ENCODE measurements around the gene RNF138. TPM values are rescaled to one million over a fixed set of nuclear protein-coding genes. Genes with fewer than 3 reads are reported as not detected.
A peak's percentile ranks its signal among the peaks of the same experiment; 100 is the strongest.

The RNF138 gene
- total and polyA plus RNA-seq, 10 of the 15 experiments (the other 5 are each of a cell fraction or from before 2014, with no cell fraction given), result 24.2 to 75.2 (median 40.1) TPM

DNA sequence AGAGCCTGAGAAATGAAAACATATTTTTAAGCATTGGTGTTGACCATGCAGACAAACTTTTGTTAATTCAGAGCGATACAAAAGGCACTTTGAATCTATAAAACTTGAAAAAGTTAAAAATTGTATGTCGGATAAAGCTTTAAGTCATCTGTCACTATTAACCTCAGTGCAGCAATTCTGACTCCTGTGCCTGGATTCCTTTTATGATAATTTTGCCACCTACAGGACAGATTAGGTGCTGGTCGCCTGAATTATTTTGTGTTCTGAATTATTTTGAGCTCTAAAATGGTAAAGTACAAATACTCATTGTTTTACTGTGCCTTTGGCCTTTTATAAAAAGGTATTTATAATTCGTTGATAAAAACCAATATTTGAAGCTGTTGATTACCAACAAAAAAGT lies 19.4 kb upstream of the RNF138 start:
- no peak overlapping the region for H3K4me2 ChIP-seq (ENCODE audit: control insufficient read depth, insufficient read depth)
- intact Hi-C loops (cut with micrococcal nuclease; ENCODE audit: unreplicated experiment) (no loop called here), in situ Hi-C loops (cut with MboI) (no loop called here)
- POLR2A ChIA-PET, result no interaction called here
- no peaks in the 10 kb centered on the region for H3K79me2 ChIP-seq (ENCODE audit: control insufficient read depth, insufficient read depth, low read length)
- H3K9me3 ChIP-seq (replicated peaks; ENCODE audit: control insufficient read depth, insufficient read depth, low read length), result no peaks in the 10 kb centered on the region
- no peaks in the 10 kb centered on the region for H3K36me3 ChIP-seq (ENCODE audit: control insufficient read depth in 2 of 2, insufficient read depth in 2 of 2, low read length in 1 of 2)
- ATAC-seq (peak; percentile 73), FAIRE-seq (peak; percentile 89), DNase-seq (ENCODE audit: low read depth, low spot score) (no peak)
- H2AFZ ChIP-seq (ENCODE audit: control insufficient read depth, low read depth, low read length), result no peak overlapping the region
- H3K4me3 ChIP-seq, result no peak overlapping the region
- TF ChIP-seq, protein P1, sequence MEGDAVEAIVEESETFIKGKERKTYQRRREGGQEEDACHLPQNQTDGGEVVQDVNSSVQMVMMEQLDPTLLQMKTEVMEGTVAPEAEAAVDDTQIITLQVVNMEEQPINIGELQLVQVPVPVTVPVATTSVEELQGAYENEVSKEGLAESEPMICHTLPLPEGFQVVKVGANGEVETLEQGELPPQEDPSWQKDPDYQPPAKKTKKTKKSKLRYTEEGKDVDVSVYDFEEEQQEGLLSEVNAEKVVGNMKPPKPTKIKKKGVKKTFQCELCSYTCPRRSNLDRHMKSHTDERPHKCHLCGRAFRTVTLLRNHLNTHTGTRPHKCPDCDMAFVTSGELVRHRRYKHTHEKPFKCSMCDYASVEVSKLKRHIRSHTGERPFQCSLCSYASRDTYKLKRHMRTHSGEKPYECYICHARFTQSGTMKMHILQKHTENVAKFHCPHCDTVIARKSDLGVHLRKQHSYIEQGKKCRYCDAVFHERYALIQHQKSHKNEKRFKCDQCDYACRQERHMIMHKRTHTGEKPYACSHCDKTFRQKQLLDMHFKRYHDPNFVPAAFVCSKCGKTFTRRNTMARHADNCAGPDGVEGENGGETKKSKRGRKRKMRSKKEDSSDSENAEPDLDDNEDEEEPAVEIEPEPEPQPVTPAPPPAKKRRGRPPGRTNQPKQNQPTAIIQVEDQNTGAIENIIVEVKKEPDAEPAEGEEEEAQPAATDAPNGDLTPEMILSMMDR (IDR thresholded peaks at IDR 0.05 in 2 of 3, conservative IDR thresholded peaks at IDR 0.05 in 1 of 3; ENCODE audit: control insufficient read depth in 2 of 3, extremely low read depth in 1 of 3, insufficient read depth in 1 of 3, low read depth in 3 of 3, low read length in 3 of 3), result peak; percentile 38 to 51 (median 47); a peak in 4 of 6 replicates
- TF ChIP-seq SMC3 (IDR thresholded peaks at IDR 0.05; ENCODE audit: borderline replicate concordance, low read length) (peak; percentile 54; the same call in 1 of the 2 replicates), RUNX3 (IDR thresholded peaks at IDR 0.05; ENCODE audit: low read length) (peak; percentile 11; the same call in 1 of the 2 replicates), RAD21 (IDR thresholded peaks at IDR 0.05; ENCODE audit: insufficient read depth, low read depth, low read length) (peak; percentile 69), NFYB (IDR thresholded peaks at IDR 0.05; ENCODE audit: insufficient read depth, low read depth, low read length) (no peak), BCL11A (IDR thresholded peaks at IDR 0.05; ENCODE audit: low read depth, low read length) (no peak), ZNF274 (IDR thresholded peaks at IDR 0.05; ENCODE audit: insufficient read depth, insufficient read length) (no peak)
- TF ChIP-seq, protein P2, sequence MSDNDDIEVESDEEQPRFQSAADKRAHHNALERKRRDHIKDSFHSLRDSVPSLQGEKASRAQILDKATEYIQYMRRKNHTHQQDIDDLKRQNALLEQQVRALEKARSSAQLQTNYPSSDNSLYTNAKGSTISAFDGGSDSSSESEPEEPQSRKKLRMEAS (IDR thresholded peaks at IDR 0.05; ENCODE audit: low read depth, low read length), result no peak
- CTCF ChIA-PET, result interaction anchor here (0.7 to 1.7 kb wide), 7 partner anchors 12 to 331 kb away, joined by 3 to 15 read pairs (median 3); partner anchors contain the start of gene TRAPPC8
- no peaks in the 10 kb centered on the region for H3K27me3 ChIP-seq (replicated peaks in 1 of 2; ENCODE audit: control insufficient read depth in 2 of 2, insufficient read depth in 2 of 2, low read length in 1 of 2)
- no TSS peak for BruUV-seq (replicated peaks)
- no peak overlapping the region for H3K27ac ChIP-seq (ENCODE audit: control insufficient read depth, insufficient read depth)
- RAD21 ChIA-PET (ENCODE audit: unreplicated experiment), result interaction anchor here (0.8 to 1.2 kb wide), 4 partner anchors 14 to 129 kb away, joined by 3 read pairs; partner anchors contain the start of gene TRAPPC8
- no peaks in the 10 kb centered on the region for H3K4me1 ChIP-seq (ENCODE audit: control insufficient read depth, insufficient read depth, low read length)
- H4K20me1 ChIP-seq (ENCODE audit: control insufficient read depth, insufficient read depth), result no peaks in the 10 kb centered on the region
- 38% methylated on average over 4 of the region's 4 CpGs for WGBS (ENCODE audit: insufficient coverage, insufficient replicate concordance, low lambda C conversion rate, missing lambda C conversion rate)
- SMC1A ChIA-PET (ENCODE audit: uncharacterized antibody, unreplicated experiment), result interaction anchor here (0.6 to 1.4 kb wide), 6 partner anchors 13 to 96 kb away, joined by 3 read pairs; no protein-coding TSS in a partner anchor
- no peak overlapping the region for H3K9ac ChIP-seq (ENCODE audit: control insufficient read depth, insufficient read depth, low read length)
